Astrocyte of the cerebellum (primary cell): ENCODE measurements around the gene EPS8.
A peak's percentile ranks its signal among the peaks of the same experiment; 100 is the strongest.

Experiments
- DNase-seq: peaks from one replicate; pipeline ENCODE4 v3.0.0-alpha.2; 2011; ENCODE audit warnings: low read depth
- H3K4me3 ChIP-seq: 2 replicates; pipeline ENCODE4 v1.5.1; 2011; ENCODE audit warnings: mild to moderate bottlenecking, low read depth, low read length, moderate library complexity
- CTCF ChIP-seq: IDR thresholded peaks from 2 replicates; pipeline ENCODE4 v1.5.1; 2012; ENCODE audit warnings: low read length, low read depth, moderate library complexity, mild to moderate bottlenecking; ENCODE audit errors: missing control alignments
- in situ Hi-C: cut with HindIII; loops from 2 replicates; pipeline ENCODE4 v1.10.0; 2017; ENCODE audit warnings: low sequenced_read_pairs

EPS8 gene

GRCh38 chr12:15672671-15673270 is 116.4 kb downstream of the EPS8 start:
- TF ChIP-seq CTCF: no peak
- DNase-seq: no peak
- no peak overlapping the region for H3K4me3 ChIP-seq
- in situ Hi-C loops: no loop called here

DNA sequence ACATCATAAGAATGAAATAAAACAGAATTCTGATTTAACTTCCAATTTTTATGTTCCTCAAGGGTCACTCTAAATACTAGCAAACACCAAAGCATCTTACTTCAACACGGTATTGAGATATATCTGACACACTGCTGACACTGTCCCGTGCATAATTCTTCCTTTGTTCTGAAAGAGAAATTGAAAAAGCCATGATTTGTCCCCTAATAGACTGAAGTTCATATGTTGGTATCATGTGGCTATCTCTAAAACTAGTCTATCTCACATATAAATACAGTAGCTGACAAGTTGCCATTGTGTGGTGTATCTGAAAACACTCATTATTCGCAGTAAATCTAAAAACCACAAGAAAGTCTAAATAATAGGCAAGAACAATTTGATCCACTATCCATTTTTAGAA is 118.4 kb downstream of the EPS8 start:
- no peak for DNase-seq
- in situ Hi-C loops: no loop called here
- H3K4me3 ChIP-seq: no peak overlapping the region
- TF ChIP-seq CTCF: no peak

- TF ChIP-seq CTCF: no peak
- no peak overlapping the region for H3K4me3 ChIP-seq
- in situ Hi-C loops: no loop called here
- no peak for DNase-seq
These were observed 119.8 kb downstream of the EPS8 start for GRCh38 chr12:15669256-15669948.

GRCh38 chr12:15664491-15664890 is 124.7 kb downstream of the EPS8 start:
- TF ChIP-seq CTCF: no peak
- in situ Hi-C loops: no loop called here
- no peak for DNase-seq
- no peak overlapping the region for H3K4me3 ChIP-seq

DNA sequence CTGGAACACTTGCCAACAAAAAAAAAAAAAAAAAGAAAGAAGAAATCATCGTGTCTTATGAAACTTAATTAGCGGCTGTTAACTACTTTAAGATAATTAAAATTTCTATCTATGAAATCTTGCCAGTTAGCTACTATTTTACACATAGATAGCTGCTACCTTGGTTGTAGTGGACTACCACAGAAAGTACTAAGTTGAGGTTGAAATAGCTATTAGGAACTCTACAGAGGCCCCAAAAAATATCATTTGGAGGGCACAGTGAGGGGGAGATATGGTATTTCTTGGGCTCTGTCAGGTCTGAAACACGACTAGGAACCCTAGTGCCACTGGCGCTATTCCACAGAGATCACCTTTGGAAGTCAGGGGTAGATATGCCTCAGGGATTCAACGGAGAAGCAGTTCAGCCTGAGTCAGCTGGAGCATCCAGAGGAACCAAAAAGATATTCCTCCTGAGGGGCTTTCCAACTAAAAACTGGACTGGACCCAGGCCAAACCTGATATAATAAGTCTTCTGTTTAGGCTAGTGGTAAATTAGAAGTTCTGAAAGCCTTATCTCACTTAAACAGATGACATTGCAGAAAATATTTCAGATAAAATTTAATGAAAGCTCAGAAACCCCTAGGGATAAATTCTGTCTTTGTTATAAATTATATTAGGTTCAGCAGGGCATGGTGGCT is 126.1 kb downstream of the EPS8 start:
- in situ Hi-C loops: no loop called here
- no peak for DNase-seq
- no peak for TF ChIP-seq CTCF
- H3K4me3 ChIP-seq: no peak overlapping the region

DNA sequence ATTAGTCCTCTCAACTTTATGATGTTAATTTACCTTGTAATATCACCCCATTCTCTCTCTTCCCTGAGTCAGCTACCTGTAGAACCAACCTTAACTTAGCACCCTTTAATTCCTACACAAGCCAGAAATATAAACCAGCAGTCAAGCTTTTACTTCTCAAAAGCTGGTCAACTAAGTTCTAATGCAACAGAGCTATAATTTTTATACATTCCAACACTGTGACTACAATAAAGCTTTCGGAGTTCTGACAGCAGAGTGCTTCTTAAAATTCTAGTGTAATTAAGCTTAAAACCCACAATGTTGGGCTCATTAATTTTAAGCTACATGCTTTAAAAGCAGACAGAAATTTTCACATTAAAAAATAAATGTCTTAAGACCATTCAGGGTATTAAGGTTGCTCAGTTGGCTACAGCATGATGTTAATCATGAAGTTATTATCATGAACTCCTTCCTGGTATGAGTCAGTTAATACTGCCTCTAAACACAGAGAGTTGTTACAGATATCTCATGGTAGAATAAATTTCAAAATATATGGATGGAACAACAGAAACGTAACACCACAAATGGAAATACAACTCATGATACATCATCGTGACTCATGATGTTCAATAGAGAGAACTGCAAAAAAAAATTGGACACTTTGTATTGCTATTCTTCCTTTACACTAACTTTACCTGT is 126.7 kb downstream of the EPS8 start:
- peak; percentile 72 for DNase-seq
- H3K4me3 ChIP-seq: no peak overlapping the region
- in situ Hi-C loops: no loop called here
- no peak for TF ChIP-seq CTCF
